ENCODE results near the gene PATE2. TPM values are rescaled to one million over a fixed set of nuclear protein-coding genes. Genes with fewer than 3 reads are reported as not detected.

PATE2 gene
- total RNA-seq, 1 experiment from 2014 or later: not detected

DNA sequence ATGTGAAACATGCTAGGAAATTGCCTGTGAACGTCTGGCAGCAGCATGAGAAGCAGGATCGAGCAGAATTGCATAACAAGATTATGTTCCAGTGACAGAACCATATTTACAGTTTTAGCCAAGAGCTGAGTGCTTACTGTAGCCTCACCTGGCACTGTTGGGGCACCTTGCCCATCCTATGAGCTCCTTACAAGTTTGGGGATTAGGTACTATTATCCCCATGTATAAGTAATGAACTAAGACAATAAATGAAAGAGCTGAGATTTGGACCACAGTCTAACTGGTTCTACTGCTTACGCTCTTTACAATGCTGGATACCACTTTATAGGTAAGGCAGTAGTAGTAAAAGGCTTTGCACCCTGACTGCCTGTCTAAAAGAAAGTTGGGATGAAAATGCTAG lies 49.7 kb downstream of the PATE2 start:
- no TSS peak for BruUV-seq (replicated peaks)
- no peak overlapping the region for H3K27ac ChIP-seq (ENCODE audit: low read length)
- ATAC-seq (no peak), DNase-seq (no peak)
- no peaks in the 10 kb centered on the region for H3K9me2 ChIP-seq (replicated peaks; ENCODE audit: low read length)
- no peaks in the 10 kb centered on the region for H3F3A ChIP-seq (ENCODE audit: low read length, unreplicated experiment)
- no peaks in the 10 kb centered on the region for H4K20me1 ChIP-seq (ENCODE audit: low read length)
- no peaks in the 10 kb centered on the region for H3K36me3 ChIP-seq (ENCODE audit: low read depth, low read length)
- ChIA-PET POLR2A (ENCODE audit: unreplicated experiment) (no interaction called here), CTCF (no interaction called here)
- H3K27me3 ChIP-seq (ENCODE audit: low read length): peaks cover 60% of the 10 kb centered on the region
- no peaks in the 10 kb centered on the region for H3K79me2 ChIP-seq (ENCODE audit: low read length)
- no peak overlapping the region for H3K9ac ChIP-seq (ENCODE audit: low read length)
- no peak overlapping the region for H3K4me3 ChIP-seq (ENCODE audit: low read length)
- intact Hi-C loops (cut with micrococcal nuclease): no loop called here
- no peaks in the 10 kb centered on the region for H3K4me1 ChIP-seq (ENCODE audit: insufficient read depth, low read length)
- H3K9me3 ChIP-seq (ENCODE audit: low read length): no peaks in the 10 kb centered on the region
- TF ChIP-seq, protein P1, sequence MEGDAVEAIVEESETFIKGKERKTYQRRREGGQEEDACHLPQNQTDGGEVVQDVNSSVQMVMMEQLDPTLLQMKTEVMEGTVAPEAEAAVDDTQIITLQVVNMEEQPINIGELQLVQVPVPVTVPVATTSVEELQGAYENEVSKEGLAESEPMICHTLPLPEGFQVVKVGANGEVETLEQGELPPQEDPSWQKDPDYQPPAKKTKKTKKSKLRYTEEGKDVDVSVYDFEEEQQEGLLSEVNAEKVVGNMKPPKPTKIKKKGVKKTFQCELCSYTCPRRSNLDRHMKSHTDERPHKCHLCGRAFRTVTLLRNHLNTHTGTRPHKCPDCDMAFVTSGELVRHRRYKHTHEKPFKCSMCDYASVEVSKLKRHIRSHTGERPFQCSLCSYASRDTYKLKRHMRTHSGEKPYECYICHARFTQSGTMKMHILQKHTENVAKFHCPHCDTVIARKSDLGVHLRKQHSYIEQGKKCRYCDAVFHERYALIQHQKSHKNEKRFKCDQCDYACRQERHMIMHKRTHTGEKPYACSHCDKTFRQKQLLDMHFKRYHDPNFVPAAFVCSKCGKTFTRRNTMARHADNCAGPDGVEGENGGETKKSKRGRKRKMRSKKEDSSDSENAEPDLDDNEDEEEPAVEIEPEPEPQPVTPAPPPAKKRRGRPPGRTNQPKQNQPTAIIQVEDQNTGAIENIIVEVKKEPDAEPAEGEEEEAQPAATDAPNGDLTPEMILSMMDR (conservative IDR thresholded peaks at IDR 0.05; ENCODE audit: low read depth, low read length): no peak
- no peak for TF ChIP-seq EZH2 (IDR thresholded peaks at IDR 0.05; ENCODE audit: low read length, unreplicated experiment)
- no peak overlapping the region for H3K4me2 ChIP-seq (ENCODE audit: low read length)
- no peak overlapping the region for H2AFZ ChIP-seq (ENCODE audit: low read length)

Other genes starting within 250 kb of the PATE2 start
- gene EI24, start 209.4 kb downstream of the PATE2 start, total RNA-seq (2014; rRNA removed): 154 and 166 TPM in 2 replicates
- 160 and 182 TPM in 2 replicates for gene STT3A, start 186.0 kb downstream of the PATE2 start, total RNA-seq (2014; rRNA removed)
- 49.8 and 64.7 TPM in 2 replicates for gene CHEK1, start 153.7 kb downstream of the PATE2 start, total RNA-seq (2014; rRNA removed)
- not detected in 2 replicates for gene ACRV1, start 98.0 kb downstream of the PATE2 start, total RNA-seq (2014; rRNA removed)
- gene PATE1, start 32.5 kb downstream of the PATE2 start, total RNA-seq (2014; rRNA removed): not detected in 2 replicates
- not detected in 2 replicates for gene PATE3, start 9.3 kb upstream of the PATE2 start, total RNA-seq (2014; rRNA removed)
- gene PATE4, start 54.5 kb upstream of the PATE2 start, total RNA-seq (2014; rRNA removed): not detected in 2 replicates
- 16.4 and 23.5 TPM in 2 replicates for gene HYLS1, start 108.8 kb upstream of the PATE2 start, total RNA-seq (2014; rRNA removed)
- 10.3 and 26.2 TPM in 2 replicates for gene PUS3, start 124.4 kb upstream of the PATE2 start, total RNA-seq (2014; rRNA removed)
- gene DDX25, start 125.7 kb upstream of the PATE2 start, total RNA-seq (2014; rRNA removed): not detected in 2 replicates
- not detected in 2 replicates for gene VSIG10L2, start 167.2 kb upstream of the PATE2 start, total RNA-seq (2014; rRNA removed)

All from PC-3 (cell line).